ENCODE results near the gene CADPS. TPM values are rescaled to one million over a fixed set of nuclear protein-coding genes. Genes with fewer than 3 reads are reported as not detected.

Gene CADPS
- total RNA-seq, 1 donor from 2014 or later: 1.3 TPM

DNA sequence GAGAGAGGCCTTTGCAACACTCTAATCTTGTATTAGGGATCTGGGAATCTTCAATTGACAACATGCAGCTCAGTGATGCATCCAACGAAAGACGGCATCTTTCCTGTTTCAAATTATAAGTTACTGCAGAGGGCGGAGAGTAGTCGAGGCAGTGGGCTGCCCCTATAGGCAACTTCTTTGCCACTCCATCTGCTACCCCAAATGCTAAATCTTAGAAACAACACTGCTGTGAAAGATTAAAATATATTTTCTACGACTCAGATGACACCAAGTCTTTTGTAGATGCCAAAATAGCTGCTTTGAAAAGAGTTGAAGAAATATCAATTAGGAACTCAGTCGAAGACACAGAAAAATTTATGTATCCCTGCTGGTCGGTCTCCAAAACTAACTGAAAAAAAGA lies 340.9 kb downstream of the CADPS start:
- TF ChIP-seq, protein P1, sequence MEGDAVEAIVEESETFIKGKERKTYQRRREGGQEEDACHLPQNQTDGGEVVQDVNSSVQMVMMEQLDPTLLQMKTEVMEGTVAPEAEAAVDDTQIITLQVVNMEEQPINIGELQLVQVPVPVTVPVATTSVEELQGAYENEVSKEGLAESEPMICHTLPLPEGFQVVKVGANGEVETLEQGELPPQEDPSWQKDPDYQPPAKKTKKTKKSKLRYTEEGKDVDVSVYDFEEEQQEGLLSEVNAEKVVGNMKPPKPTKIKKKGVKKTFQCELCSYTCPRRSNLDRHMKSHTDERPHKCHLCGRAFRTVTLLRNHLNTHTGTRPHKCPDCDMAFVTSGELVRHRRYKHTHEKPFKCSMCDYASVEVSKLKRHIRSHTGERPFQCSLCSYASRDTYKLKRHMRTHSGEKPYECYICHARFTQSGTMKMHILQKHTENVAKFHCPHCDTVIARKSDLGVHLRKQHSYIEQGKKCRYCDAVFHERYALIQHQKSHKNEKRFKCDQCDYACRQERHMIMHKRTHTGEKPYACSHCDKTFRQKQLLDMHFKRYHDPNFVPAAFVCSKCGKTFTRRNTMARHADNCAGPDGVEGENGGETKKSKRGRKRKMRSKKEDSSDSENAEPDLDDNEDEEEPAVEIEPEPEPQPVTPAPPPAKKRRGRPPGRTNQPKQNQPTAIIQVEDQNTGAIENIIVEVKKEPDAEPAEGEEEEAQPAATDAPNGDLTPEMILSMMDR (IDR thresholded peaks at IDR 0.05; ENCODE audit: insufficient read depth, low read length, severe bottlenecking): no peak
- FAIRE-seq (no peak), DNase-seq (ENCODE audit: low read depth) (no peak)
- H3K27me3 ChIP-seq (ENCODE audit: control insufficient read depth, insufficient read depth, low read length): peaks cover 6% of the 10 kb centered on the region
- no peaks in the 10 kb centered on the region for H3K36me3 ChIP-seq (ENCODE audit: control insufficient read depth, insufficient read depth, low read length)
- H3K4me3 ChIP-seq (ENCODE audit: low read depth, low read length): no peak overlapping the region

DNA sequence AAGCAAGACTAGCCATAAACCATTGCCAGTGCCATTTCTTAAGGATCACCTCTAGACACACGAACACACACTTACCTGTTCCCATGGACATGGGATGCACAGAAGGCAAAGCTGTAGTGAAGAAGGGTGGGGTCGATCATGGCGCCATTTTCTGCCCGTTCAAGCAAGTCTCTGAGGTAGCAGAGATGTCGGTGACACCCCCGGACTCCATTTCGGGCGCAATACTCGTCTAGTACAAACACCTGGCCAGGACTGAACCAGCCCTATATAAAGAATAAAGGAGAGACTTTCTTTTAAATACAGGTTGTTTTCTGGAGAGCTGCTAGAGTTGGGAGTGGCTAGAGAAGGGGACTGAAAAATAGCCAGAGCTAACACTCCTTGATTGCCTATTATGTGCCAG lies 342.4 kb downstream of the CADPS start:
- TF ChIP-seq, protein P1 (IDR thresholded peaks at IDR 0.05; ENCODE audit: insufficient read depth, low read length, severe bottlenecking): no peak
- FAIRE-seq: no peak
- no peak overlapping the region for H3K4me3 ChIP-seq (ENCODE audit: low read depth, low read length)
- H3K36me3 ChIP-seq (ENCODE audit: control insufficient read depth, insufficient read depth, low read length): no peaks in the 10 kb centered on the region
- peaks cover 4% of the 10 kb centered on the region for H3K27me3 ChIP-seq (ENCODE audit: control insufficient read depth, insufficient read depth, low read length)
- no peak for DNase-seq (ENCODE audit: low read depth)

DNA sequence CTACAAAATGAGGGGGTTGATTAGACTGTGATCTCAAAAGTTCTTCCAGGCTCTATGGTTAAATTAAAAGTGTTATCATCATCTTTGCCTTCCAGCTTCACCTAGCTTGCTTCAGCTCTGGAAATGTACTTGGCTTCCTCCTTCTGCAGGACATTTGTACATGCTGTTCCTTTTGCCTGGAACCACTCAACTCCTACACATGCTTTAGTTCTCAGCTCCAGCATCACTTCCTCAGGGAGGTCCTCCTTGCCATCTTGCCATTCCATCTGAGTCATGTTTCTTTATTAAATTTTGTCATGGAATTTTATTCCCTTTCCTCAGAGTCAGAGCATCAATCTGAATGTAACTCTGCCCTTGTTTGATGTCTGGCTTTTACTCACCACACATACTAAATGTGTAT lies 343.2 kb downstream of the CADPS start:
- TF ChIP-seq, protein P1 (IDR thresholded peaks at IDR 0.05; ENCODE audit: insufficient read depth, low read length, severe bottlenecking): no peak
- Histone ChIP-seq H3K27me3 (ENCODE audit: control insufficient read depth, insufficient read depth, low read length) (peaks cover 1% of the 10 kb centered on the region), H3K4me3 (ENCODE audit: low read depth, low read length) (no peak overlapping the region), H3K36me3 (ENCODE audit: control insufficient read depth, insufficient read depth, low read length) (no peaks in the 10 kb centered on the region)
- DNase-seq (ENCODE audit: low read depth) (no peak), FAIRE-seq (no peak)

DNA sequence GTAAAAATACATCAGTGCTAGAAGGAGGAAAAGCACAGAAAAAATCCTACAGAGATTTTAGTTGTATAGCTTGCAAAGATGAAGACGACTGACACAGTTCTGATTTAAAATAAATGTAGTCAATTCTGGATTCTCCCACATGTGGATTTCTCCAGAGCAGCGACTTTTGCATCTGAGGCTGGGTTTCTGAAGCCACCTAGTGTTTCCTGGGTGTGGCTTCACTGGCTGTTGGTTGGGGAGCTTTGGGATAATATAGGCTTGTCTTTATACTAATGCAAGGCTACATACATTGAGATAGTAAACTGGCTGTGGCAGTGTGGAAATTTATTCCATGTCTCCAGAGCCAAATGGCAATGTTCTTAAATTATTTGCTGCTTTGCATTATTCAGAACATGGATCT lies 343.7 kb downstream of the CADPS start:
- FAIRE-seq: no peak
- Histone ChIP-seq H3K4me3 (ENCODE audit: low read depth, low read length) (no peak overlapping the region), H3K27me3 (ENCODE audit: control insufficient read depth, insufficient read depth, low read length) (peaks cover 1% of the 10 kb centered on the region), H3K36me3 (ENCODE audit: control insufficient read depth, insufficient read depth, low read length) (no peaks in the 10 kb centered on the region)
- TF ChIP-seq, protein P1 (IDR thresholded peaks at IDR 0.05; ENCODE audit: insufficient read depth, low read length, severe bottlenecking): no peak
- no peak for DNase-seq (ENCODE audit: low read depth)

DNA sequence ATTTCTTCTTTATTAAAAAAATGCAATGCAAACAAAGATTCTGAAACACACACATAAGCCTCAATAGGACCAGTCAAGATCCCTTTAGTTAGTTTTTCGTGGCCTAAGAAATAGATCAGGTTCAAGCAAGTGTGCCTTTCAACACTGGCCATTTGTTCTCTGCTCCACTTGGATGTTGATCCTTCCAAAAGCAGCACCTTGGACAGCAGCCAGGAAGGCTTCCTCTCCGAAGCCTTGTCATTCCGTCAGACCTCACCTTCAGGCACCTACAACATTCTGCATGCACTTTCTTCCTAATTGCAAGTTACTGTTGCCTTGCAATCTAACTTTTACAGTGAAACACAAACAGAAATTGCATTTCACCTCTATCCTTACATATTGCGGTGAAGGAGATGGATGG lies 346.0 kb downstream of the CADPS start:
- FAIRE-seq: peak; percentile 79
- TF ChIP-seq, protein P1 (IDR thresholded peaks at IDR 0.05; ENCODE audit: insufficient read depth, low read length, severe bottlenecking): no peak
- no peaks in the 10 kb centered on the region for H3K27me3 ChIP-seq (ENCODE audit: control insufficient read depth, insufficient read depth, low read length)
- DNase-seq (ENCODE audit: low read depth): peak; percentile 48
- no peak overlapping the region for H3K4me3 ChIP-seq (ENCODE audit: low read depth, low read length)
- H3K36me3 ChIP-seq (ENCODE audit: control insufficient read depth, insufficient read depth, low read length): no peaks in the 10 kb centered on the region

DNA sequence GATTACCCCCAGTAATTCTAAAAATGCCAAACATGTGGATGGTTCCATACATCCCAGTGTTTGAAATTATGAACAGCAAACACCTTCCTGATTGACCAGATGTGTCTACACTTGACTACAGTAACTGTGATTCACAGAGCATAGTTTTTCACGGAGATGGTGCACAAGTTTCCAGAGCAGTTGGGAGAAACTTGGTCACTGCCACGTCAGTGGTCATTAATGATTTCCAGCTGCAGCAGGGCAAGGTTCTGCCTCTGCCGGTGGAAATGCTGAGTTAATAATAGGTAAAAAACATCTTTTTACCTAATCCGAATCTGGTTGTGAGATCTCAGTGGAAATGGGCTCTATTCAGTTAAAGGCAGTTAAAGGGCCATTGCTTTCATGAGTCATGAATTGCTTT lies 347.7 kb downstream of the CADPS start:
- FAIRE-seq (no peak), DNase-seq (ENCODE audit: low read depth) (no peak)
- TF ChIP-seq, protein P1 (IDR thresholded peaks at IDR 0.05; ENCODE audit: insufficient read depth, low read length, severe bottlenecking): no peak
- Histone ChIP-seq H3K36me3 (ENCODE audit: control insufficient read depth, insufficient read depth, low read length) (no peaks in the 10 kb centered on the region), H3K27me3 (ENCODE audit: control insufficient read depth, insufficient read depth, low read length) (no peaks in the 10 kb centered on the region), H3K4me3 (ENCODE audit: low read depth, low read length) (no peak overlapping the region)

Data from bronchial epithelial cell (primary cell).